Esophagus muscularis mucosa (tissue), 3 donors: Measurements from ENCODE around the gene GPR179.

Source experiments
- CTCF ChIP-seq, 3 experiments: fragments of 200-600 bp in 2 of 3; fragments of 450-650 bp in 1 of 3; sonication (generic) in 2 of 3; IDR thresholded peaks; one replicate each; pipeline ENCODE4 v1.5.1; 2017 to 2019; ENCODE audit warnings: antibody characterized with exemption in 3 of 3, mild to moderate bottlenecking in 2 of 3, moderate library complexity in 1 of 3
- POLR2A ChIP-seq: fragments of 450-650 bp; IDR thresholded peaks from one replicate; pipeline ENCODE4 v1.6.1; 2017; ENCODE audit warnings: antibody characterized with exemption, moderate library complexity, mild to moderate bottlenecking, low read depth

- no peak for TF ChIP-seq CTCF (IDR thresholded peaks at IDR 0.05)
- TF ChIP-seq POLR2A = no peak
These were observed 13.8 kb upstream of the GPR179 start for GRCh38 chr17:38357486-38358123.
